ENCODE data around the gene PRUNE2.
"Not testable (repeated sequence)": the region's sequence is repeated elsewhere in the genome, so short reads cannot be mapped to it uniquely, and the experiment has no call there.

Gene PRUNE2

DNA sequence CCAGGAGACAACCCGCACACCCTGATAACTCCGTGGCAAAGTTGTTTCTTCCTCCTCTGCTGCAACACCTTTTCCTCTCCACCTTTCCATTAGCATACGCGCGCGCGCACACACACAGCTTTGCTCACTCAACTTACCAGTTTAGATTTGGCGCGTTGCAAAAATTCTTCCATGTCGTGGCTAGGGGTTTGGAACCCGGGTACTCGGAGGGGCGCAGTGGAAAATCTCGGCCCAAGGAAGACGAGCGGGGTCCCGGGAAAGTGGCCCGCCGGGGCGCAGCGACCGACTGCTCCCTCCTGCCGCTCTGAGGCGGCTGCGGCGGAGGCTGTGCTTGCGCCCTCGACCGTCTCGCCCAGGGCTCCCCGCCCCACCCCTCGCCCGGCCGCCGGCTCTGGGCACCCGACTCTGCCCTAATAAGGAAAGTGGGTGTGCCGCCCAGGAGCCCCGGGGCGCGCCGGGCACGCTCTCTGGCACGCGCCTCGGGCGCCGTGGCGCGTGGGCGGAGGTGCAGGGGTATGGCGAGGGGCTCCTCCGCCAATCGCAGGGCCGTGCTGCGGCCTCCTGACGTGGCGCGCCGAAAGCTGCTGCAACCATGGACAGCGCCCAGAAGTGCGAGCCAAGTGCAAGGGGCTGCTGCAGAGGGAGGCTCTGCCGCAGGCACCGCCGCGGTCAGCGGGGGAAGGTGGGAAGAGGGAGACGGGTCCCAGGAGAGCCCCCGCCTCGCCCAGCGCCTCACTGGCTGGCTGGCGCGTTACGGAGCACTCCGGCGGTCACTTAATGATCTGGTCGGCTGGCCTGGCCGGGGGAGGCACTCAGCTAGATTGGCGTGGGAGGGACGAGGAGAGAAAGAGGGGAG, at the start of gene PRUNE2:
PRUNE2 (minus strand) TSS at position 324 of the 856 bp plus-strand sequence; CDS start at position 173, 151 bp downstream.
- Mint-ChIP-seq H3K36me3 (no peaks in the 10 kb centered on the region), H3K9me3 (no peaks in the 10 kb centered on the region), H3K27me3 (peaks cover 17% of the 10 kb centered on the region), H3K4me3 (no peak within 1 kb of the TSS), H3K4me1 (peaks cover 2% of the 10 kb centered on the region), H3K27ac (no peak within 1 kb of the TSS)
- no peak for ATAC-seq (ENCODE audit: low read depth)
- no peak for DNase-seq (ENCODE audit: low spot score in 2 of 2)

DNA sequence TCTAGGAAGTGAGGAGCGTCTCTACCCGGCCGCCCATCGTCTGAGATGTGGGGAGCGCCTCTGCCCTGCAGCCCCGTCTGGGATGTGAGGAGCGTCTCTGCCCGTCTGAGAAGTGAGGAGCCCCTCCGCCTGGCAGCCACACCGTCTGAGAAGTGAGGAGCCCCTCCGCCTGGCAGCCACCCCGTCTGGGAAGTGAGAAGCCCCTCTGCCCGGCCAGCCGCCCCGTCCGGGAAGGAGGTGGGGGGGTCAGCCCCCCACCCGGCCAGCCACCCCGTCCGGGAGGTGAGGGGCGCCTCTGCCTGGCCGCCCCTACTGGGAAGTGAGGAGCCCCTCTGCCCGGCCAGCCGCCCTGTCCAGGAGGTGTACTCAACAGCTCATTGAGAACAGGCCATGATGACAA, 49.5 kb upstream of the PRUNE2 start:
- not testable (repeated sequence) for H3K4me3 Mint-ChIP-seq; H3K27ac Mint-ChIP-seq; H3K36me3 Mint-ChIP-seq; H3K27me3 Mint-ChIP-seq; H3K9me3 Mint-ChIP-seq; DNase-seq (ENCODE audit: low spot score in 2 of 2); H3K4me1 Mint-ChIP-seq; ATAC-seq (ENCODE audit: low read depth)

DNA sequence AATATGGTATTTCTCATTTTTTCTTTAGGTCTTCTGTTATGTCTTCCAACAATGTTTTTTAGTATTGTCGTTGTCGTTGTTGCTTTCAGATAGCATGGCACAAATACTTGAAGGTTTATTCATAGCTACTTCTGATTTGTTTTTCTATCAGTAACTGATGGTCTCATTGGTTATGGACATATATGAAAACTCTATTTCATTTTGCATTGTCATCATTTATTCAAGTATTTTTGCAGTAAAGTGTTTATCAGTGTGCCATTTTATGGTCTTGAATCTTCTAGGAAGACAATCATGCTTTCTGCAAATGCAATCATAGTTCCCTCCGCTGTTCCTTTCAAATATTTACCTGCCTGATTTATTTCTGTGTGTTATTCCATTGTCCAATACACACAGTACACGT, 44.0 kb upstream of the PRUNE2 start:
- Mint-ChIP-seq H3K27ac (no peak overlapping the region), H3K4me3 (no peak overlapping the region), H3K9me3 (no peaks in the 10 kb centered on the region), H3K4me1 (no peaks in the 10 kb centered on the region), H3K36me3 (no peaks in the 10 kb centered on the region), H3K27me3 (peaks cover 6% of the 10 kb centered on the region)
- ATAC-seq (ENCODE audit: low read depth), result no peak
- no peak for DNase-seq (ENCODE audit: low spot score in 2 of 2)

- DNase-seq (ENCODE audit: low spot score in 2 of 2) (no peak), ATAC-seq (ENCODE audit: low read depth) (no peak)
- H3K4me1 Mint-ChIP-seq, result no peaks in the 10 kb centered on the region
- no peak overlapping the region for H3K27ac Mint-ChIP-seq
- H3K4me3 Mint-ChIP-seq, result no peak overlapping the region
- peaks cover 2% of the 10 kb centered on the region for H3K27me3 Mint-ChIP-seq
- no peaks in the 10 kb centered on the region for H3K9me3 Mint-ChIP-seq
- H3K36me3 Mint-ChIP-seq, result no peaks in the 10 kb centered on the region
Measured at GRCh38 chr9:76944011-76944410, 38.1 kb upstream of the PRUNE2 start.

DNA sequence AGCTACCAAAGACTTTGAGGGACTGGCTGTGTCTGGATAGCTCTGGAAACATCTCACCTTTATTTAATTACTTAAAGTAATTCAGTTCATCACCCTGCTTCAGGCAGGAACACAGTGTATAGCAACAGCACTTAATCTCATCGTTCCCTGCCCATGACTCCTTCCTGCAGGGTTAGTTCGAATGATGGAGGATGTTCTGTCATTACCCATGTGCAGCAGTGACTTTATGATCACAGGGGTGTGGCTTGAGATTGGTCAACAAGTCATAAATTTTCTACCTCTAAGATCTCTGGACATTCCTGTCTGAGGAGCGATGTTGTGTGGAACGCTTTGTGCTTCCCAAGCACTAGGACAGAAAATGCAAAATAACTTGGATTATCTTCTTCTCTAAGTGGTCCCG, 37.1 kb upstream of the PRUNE2 start:
- DNase-seq (ENCODE audit: low spot score in 2 of 2), result no peak
- H3K4me1 Mint-ChIP-seq, result no peaks in the 10 kb centered on the region
- H3K27me3 Mint-ChIP-seq, result peaks cover 2% of the 10 kb centered on the region
- H3K27ac Mint-ChIP-seq, result no peak overlapping the region
- H3K4me3 Mint-ChIP-seq, result no peak overlapping the region
- no peak for ATAC-seq (ENCODE audit: low read depth)
- no peaks in the 10 kb centered on the region for H3K36me3 Mint-ChIP-seq
- H3K9me3 Mint-ChIP-seq, result no peaks in the 10 kb centered on the region

DNA sequence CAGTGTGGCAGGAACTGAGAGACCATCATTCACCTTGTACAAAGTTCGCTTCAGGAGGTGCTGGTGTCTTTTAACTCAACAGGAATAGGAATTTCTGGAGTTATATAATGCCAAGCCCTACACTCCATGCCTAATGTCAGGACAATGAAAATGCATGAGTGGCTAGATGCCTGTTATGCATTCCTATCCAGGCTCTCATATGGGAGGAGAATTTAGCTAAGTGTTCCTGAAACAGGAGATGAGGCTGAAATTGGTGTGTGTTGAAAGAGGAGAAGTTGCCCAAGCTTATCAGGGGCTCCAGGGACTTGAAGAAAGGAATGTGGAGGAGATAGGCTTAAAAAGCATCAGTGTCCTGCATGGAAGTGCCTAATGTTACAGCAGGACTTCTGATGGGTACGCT, 26.8 kb upstream of the PRUNE2 start:
- no peaks in the 10 kb centered on the region for H3K36me3 Mint-ChIP-seq
- no peaks in the 10 kb centered on the region for H3K27me3 Mint-ChIP-seq
- DNase-seq (ENCODE audit: low spot score in 2 of 2), result no peak
- no peak overlapping the region for H3K4me3 Mint-ChIP-seq
- no peaks in the 10 kb centered on the region for H3K9me3 Mint-ChIP-seq
- no peaks in the 10 kb centered on the region for H3K4me1 Mint-ChIP-seq
- ATAC-seq (ENCODE audit: low read depth), result no peak
- no peak overlapping the region for H3K27ac Mint-ChIP-seq

- no peaks in the 10 kb centered on the region for H3K4me1 Mint-ChIP-seq
- no peak overlapping the region for H3K4me3 Mint-ChIP-seq
- no peak for DNase-seq (ENCODE audit: low spot score in 2 of 2)
- no peaks in the 10 kb centered on the region for H3K27me3 Mint-ChIP-seq
- H3K9me3 Mint-ChIP-seq, result no peaks in the 10 kb centered on the region
- H3K27ac Mint-ChIP-seq, result no peak overlapping the region
- no peaks in the 10 kb centered on the region for H3K36me3 Mint-ChIP-seq
- no peak for ATAC-seq (ENCODE audit: low read depth)
Measured at GRCh38 chr9:76932265-76932664, 26.4 kb upstream of the PRUNE2 start.

- Mint-ChIP-seq H3K4me1 (no peaks in the 10 kb centered on the region), H3K27ac (no peak overlapping the region), H3K4me3 (no peak overlapping the region), H3K36me3 (no peaks in the 10 kb centered on the region), H3K9me3 (no peaks in the 10 kb centered on the region), H3K27me3 (peaks cover 4% of the 10 kb centered on the region)
- DNase-seq (ENCODE audit: low spot score in 2 of 2) (no peak), ATAC-seq (ENCODE audit: low read depth) (no peak)
Measured at GRCh38 chr9:76927540-76928240, 21.8 kb upstream of the PRUNE2 start.

DNA sequence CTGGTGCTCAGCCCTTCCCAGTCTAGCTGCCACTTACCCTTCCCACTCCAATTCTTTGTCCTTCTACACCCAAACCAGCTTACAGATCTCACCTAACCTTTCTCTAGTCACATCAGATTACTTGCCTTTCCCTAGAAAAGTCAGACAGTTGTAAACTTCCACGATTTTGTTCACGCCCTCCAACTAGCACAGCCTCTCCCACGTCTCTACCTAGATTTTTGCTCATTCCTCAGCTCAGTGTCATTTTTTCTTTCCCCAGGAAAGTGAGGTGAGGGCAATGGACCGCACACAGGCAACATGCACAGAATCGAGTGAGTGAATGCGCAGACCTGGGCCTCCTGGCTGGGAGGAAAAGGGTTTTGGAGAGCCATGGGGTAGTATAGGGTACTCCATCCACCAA, 20.9 kb upstream of the PRUNE2 start:
- peaks cover 4% of the 10 kb centered on the region for H3K27me3 Mint-ChIP-seq
- no peaks in the 10 kb centered on the region for H3K9me3 Mint-ChIP-seq
- DNase-seq (ENCODE audit: low spot score in 2 of 2) (no peak), ATAC-seq (ENCODE audit: low read depth) (no peak)
- H3K4me1 Mint-ChIP-seq, result no peaks in the 10 kb centered on the region
- no peaks in the 10 kb centered on the region for H3K36me3 Mint-ChIP-seq
- no peak overlapping the region for H3K27ac Mint-ChIP-seq
- no peak overlapping the region for H3K4me3 Mint-ChIP-seq

DNA sequence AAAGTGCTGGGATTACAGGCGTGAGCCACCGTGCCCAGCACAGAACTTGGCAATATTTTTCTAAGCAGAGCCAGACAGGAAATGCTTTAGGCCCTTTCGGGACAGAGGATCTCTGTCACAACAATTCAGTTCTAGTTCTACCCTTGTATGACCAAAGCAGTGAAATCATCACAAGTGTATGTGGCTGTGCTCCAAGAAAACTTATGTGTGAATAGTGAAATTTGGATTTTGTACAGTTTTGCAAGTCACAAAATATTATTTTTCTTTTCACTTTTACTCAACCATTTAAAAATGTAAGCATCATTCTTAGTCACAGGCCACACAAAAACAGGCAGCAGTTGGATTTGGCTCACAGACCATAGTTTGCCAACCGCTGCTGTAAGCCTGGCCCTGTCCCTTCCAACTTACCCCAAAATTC, 20.4 kb upstream of the PRUNE2 start:
- H3K27ac Mint-ChIP-seq, result no peak overlapping the region

DNA sequence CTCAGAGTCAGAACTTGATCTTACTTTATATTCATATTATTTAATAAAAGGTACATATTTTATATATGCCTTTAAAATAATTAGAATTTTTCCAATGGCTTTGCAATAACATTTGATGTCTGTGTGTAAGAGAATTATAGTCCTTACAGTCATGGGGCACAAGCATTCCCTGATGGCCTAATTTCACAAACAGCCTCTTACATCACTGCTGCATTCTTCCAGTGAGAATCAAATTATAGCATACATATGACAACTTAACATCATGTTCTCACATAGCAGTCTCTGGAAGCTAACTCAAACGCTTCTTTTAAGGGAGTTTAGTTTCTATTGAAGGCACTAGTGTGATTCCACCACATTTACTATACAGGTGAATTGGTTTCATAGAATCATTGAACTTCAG, 15.3 kb upstream of the PRUNE2 start:
- DNase-seq (ENCODE audit: low spot score in 2 of 2) (no peak), ATAC-seq (ENCODE audit: low read depth) (no peak)
- peaks cover 4% of the 10 kb centered on the region for H3K27me3 Mint-ChIP-seq
- no peaks in the 10 kb centered on the region for H3K4me1 Mint-ChIP-seq
- H3K9me3 Mint-ChIP-seq, result peaks cover 2% of the 10 kb centered on the region
- no peak overlapping the region for H3K4me3 Mint-ChIP-seq
- no peaks in the 10 kb centered on the region for H3K36me3 Mint-ChIP-seq
- no peak overlapping the region for H3K27ac Mint-ChIP-seq

More for the DNA sequence above, 20.4 kb upstream of the PRUNE2 start:
- Mint-ChIP-seq H3K4me3 (no peak overlapping the region), H3K9me3 (peaks cover 2% of the 10 kb centered on the region), H3K27me3 (peaks cover 4% of the 10 kb centered on the region), H3K36me3 (no peaks in the 10 kb centered on the region), H3K4me1 (no peaks in the 10 kb centered on the region)
- DNase-seq (ENCODE audit: low spot score in 2 of 2) (no peak), ATAC-seq (ENCODE audit: low read depth) (no peak)

DNA sequence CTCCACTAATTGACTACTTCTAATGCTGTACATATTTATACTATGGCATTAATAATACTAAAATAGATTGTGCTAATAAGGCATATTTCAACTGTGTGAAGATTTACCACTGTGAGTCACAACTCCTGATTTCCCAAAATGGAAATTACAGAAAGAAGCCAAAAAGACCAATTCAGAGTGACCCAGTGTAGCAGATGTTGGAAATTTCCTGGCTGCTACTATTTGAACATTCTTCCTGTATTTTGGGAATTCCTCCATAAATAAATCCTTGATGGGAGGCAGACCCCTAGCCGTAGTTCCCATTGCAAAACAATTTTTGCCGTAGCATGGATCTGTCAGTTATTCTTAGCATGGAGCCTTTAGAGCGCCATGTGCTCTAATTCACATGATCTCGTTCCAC, 11.4 kb upstream of the PRUNE2 start:
- Mint-ChIP-seq H3K36me3 (no peaks in the 10 kb centered on the region), H3K4me3 (no peak overlapping the region), H3K27ac (no peak overlapping the region), H3K4me1 (no peaks in the 10 kb centered on the region), H3K27me3 (peaks cover 6% of the 10 kb centered on the region), H3K9me3 (peaks cover 2% of the 10 kb centered on the region)
- DNase-seq (ENCODE audit: low spot score in 2 of 2) (no peak), ATAC-seq (ENCODE audit: low read depth) (no peak)

- Mint-ChIP-seq H3K4me3 (no peak overlapping the region), H3K27ac (no peak overlapping the region), H3K27me3 (peaks cover 6% of the 10 kb centered on the region), H3K9me3 (no peaks in the 10 kb centered on the region), H3K36me3 (no peaks in the 10 kb centered on the region), H3K4me1 (no peaks in the 10 kb centered on the region)
- DNase-seq (ENCODE audit: low spot score in 2 of 2), result no peak
- no peak for ATAC-seq (ENCODE audit: low read depth)
Measured at GRCh38 chr9:76916231-76916630, 10.3 kb upstream of the PRUNE2 start.

GRCh38 chr9:76913467-76913866, 7.6 kb upstream of the PRUNE2 start:
- Mint-ChIP-seq H3K9me3 (no peaks in the 10 kb centered on the region), H3K27ac (no peak overlapping the region), H3K27me3 (peaks cover 10% of the 10 kb centered on the region), H3K36me3 (no peaks in the 10 kb centered on the region), H3K4me1 (no peaks in the 10 kb centered on the region), H3K4me3 (no peak overlapping the region)
- ATAC-seq (ENCODE audit: low read depth), result no peak
- DNase-seq (ENCODE audit: low spot score in 2 of 2), result no peak

All from memory B cell (primary cell).